Mesothelial cell of epicardium (in vitro differentiated cells): ENCODE results near the gene ATR. TPM values are rescaled to one million over a fixed set of nuclear protein-coding genes. Genes with fewer than 3 reads are reported as not detected.
"Not testable (repeated sequence)": the region's sequence is repeated elsewhere in the genome, so short reads cannot be mapped to it uniquely, and the experiment has no call there.

Source experiments
- DNase-seq, 2 experiments: peaks; one replicate each; pipeline ENCODE4 v3.0.0; 2021; ENCODE audit warnings: low spot score in 2 of 2; ENCODE audit not compliant: unreplicated experiment in 2 of 2
- H3K27ac Mint-ChIP-seq: 2 replicates; pipeline ENCODE4 v1.8.0; 2021; ENCODE audit warnings: mixed read lengths
- H3K27me3 Mint-ChIP-seq: 2 replicates; pipeline ENCODE4 v1.8.0; 2021; ENCODE audit warnings: low read depth, mixed read lengths
- H3K36me3 Mint-ChIP-seq: 2 replicates; pipeline ENCODE4 v1.8.0; 2021; ENCODE audit warnings: mixed read lengths
- H3K4me1 Mint-ChIP-seq: 2 replicates; pipeline ENCODE4 v1.8.0; 2021; ENCODE audit warnings: mixed read lengths
- H3K4me3 Mint-ChIP-seq: 2 replicates; pipeline ENCODE4 v1.8.0; 2021; ENCODE audit warnings: mild to moderate bottlenecking, moderate library complexity, mixed read lengths
- H3K9me3 Mint-ChIP-seq: 2 replicates; pipeline ENCODE4 v1.8.0; 2021; ENCODE audit warnings: mixed read lengths
- total RNA-seq: library from RNA; stranded (reverse); gene quantifications from 3 replicates; pipeline ENCODE4 v1.2.1, GENCODE V29; 2021
- TF ChIP-seq, protein P1 (sequence below): fragments of 200-600 bp; sonication (generic); IDR thresholded peaks from one replicate; pipeline ENCODE4 v1.5.0; 2021; ENCODE audit warnings: antibody characterized with exemption; ENCODE audit not compliant: unreplicated experiment

Gene ATR
- total RNA-seq, 1 donor from 2014 or later = 25.5 TPM

DNA sequence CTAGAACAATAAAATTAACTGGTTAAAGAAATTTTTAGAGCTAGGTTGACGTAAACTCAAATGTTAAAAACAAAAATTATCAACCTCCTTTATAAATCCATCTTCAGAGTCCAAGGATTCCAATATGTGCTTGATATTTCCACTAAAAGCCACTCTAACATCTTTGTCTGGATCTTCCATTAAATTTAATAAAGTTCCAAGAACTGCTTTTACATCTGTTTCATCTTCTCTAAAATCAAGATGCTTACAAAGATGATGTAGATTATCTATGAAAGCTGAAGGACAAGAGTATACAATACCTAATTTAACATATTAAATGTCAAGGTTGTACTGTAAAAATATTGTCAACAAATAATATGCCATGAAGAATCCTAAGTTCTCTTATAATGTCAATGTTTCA lies 24.8 kb downstream of the ATR start:
- Mint-ChIP-seq H3K9me3 (peaks cover 8% of the 10 kb centered on the region), H3K27ac (no peak overlapping the region), H3K4me1 (no peaks in the 10 kb centered on the region), H3K36me3 (peaks cover 40% of the 10 kb centered on the region), H3K4me3 (no peak overlapping the region), H3K27me3 (no peaks in the 10 kb centered on the region)
- DNase-seq = no peak
- TF ChIP-seq, protein P1, sequence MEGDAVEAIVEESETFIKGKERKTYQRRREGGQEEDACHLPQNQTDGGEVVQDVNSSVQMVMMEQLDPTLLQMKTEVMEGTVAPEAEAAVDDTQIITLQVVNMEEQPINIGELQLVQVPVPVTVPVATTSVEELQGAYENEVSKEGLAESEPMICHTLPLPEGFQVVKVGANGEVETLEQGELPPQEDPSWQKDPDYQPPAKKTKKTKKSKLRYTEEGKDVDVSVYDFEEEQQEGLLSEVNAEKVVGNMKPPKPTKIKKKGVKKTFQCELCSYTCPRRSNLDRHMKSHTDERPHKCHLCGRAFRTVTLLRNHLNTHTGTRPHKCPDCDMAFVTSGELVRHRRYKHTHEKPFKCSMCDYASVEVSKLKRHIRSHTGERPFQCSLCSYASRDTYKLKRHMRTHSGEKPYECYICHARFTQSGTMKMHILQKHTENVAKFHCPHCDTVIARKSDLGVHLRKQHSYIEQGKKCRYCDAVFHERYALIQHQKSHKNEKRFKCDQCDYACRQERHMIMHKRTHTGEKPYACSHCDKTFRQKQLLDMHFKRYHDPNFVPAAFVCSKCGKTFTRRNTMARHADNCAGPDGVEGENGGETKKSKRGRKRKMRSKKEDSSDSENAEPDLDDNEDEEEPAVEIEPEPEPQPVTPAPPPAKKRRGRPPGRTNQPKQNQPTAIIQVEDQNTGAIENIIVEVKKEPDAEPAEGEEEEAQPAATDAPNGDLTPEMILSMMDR = no peak

DNA sequence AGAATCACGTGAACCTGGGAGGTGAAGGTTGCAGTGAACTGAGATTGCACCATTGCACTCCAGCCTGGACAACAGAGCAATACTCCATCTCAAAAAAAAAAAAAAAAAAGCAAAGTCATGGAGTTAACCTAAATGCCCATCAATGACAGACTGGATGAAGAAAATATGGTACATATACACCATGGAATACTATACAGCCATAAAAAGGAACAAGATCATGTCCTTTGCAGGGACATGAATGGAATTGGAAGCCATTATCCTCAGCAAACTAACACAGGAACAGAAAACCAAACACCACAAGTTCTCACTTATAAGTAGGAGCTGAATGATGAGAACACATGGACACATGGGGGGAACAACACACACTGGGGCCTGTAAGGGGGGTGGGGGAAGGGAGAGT lies 26.0 kb downstream of the ATR start:
- peaks cover 40% of the 10 kb centered on the region for H3K36me3 Mint-ChIP-seq
- H3K4me1 Mint-ChIP-seq = not testable (repeated sequence)

DNA sequence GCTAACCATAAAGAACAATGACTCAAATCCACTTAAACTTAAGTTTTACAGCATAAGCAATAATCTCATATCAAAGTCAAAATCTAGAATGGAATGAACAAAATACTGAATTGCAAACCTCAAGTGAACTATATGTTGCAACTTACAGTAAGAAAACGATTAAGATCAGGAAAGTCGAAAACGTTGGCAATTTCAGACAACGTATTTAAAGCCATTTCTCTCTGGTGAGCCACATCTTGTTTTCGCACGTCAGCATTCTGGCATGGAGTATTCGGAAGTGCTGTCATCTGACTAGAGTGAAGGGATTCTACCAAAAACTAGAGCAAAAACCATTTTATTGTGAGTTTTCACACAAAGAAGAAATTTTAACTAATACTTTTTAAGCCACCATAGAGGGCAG lies 28.5 kb downstream of the ATR start:
- peaks cover 32% of the 10 kb centered on the region for H3K36me3 Mint-ChIP-seq

More for the DNA sequence above, 26.0 kb downstream of the ATR start:
- H3K4me3 Mint-ChIP-seq, DNase-seq, H3K27ac Mint-ChIP-seq, H3K27me3 Mint-ChIP-seq, H3K9me3 Mint-ChIP-seq: not testable (repeated sequence)

DNA sequence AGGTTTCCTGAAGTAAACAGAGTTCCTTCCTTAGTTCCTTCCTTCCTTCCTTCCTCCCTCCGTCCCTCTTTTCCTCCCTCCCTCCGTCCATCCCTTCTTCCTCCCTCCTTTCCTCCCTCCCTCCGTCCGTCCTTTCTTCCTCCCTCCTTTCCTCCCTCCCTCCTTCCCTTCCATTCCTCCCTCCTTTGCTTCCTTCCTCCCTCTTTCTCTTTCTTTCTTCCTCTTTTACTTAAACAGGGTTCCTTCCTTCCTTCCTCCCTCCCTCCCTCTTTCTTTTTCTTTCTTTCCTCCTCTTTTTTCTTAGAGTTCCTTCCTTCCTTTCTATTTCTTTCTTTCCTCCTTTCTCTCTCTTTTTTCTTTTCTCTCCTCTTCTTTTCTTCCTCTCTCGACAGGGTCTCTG lies 35.2 kb downstream of the ATR start:
- Mint-ChIP-seq H3K27ac (no peak overlapping the region), H3K9me3 (no peaks in the 10 kb centered on the region), H3K4me3 (no peak overlapping the region), H3K4me1 (no peaks in the 10 kb centered on the region), H3K36me3 (peaks cover 3% of the 10 kb centered on the region), H3K27me3 (no peaks in the 10 kb centered on the region)
- DNase-seq = no peak
- TF ChIP-seq, protein P1 = no peak

More for the DNA sequence above, 28.5 kb downstream of the ATR start:
- no peak for DNase-seq
- Mint-ChIP-seq H3K4me1 (no peaks in the 10 kb centered on the region), H3K9me3 (peaks cover 8% of the 10 kb centered on the region), H3K27me3 (no peaks in the 10 kb centered on the region), H3K4me3 (no peak overlapping the region), H3K27ac (no peak overlapping the region)
- TF ChIP-seq, protein P1 = no peak

DNA sequence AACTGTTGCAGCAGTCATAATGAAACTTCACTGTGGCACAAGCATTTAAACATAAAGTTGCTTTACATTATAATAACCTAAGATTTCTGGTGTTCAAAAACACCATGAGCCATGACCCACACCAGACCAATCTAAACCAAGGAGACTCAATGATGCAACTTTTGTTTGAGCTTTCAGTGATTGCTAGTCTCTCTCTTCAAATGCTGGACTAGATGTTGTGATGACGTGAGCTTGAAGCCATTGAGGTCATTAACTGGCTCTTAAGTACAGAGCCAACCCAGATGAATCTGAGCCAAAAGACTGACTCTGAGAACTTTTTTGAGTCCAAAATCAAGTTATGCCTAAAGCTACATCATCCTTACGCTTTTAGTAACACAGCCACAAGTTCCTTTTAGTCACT lies 36.5 kb downstream of the ATR start:
- H3K9me3 Mint-ChIP-seq = no peaks in the 10 kb centered on the region
- no peak overlapping the region for H3K4me3 Mint-ChIP-seq
- TF ChIP-seq, protein P1 = no peak
- H3K36me3 Mint-ChIP-seq = peaks cover 3% of the 10 kb centered on the region
- H3K27ac Mint-ChIP-seq = no peak overlapping the region
- no peaks in the 10 kb centered on the region for H3K4me1 Mint-ChIP-seq
- no peaks in the 10 kb centered on the region for H3K27me3 Mint-ChIP-seq
- DNase-seq = no peak

DNA sequence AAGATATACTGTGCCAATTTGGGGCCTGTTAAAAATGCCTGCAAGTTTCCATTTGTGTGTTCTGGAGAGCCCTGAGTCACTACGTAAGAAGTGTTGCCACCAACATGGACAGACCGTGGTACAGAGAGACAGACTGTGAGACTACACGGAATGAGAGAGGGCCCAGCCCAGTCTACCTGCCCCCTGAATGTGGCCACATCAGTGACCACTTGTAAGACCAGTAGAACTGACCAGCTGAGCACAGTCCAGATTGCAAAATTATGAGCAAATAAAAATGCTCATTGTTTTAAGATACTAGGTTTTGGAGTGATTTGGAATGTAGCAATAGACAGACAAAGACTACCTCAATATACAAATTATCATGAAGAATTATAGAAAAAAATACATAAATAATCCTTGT lies 42.0 kb downstream of the ATR start:
- peaks cover 26% of the 10 kb centered on the region for H3K36me3 Mint-ChIP-seq
- H3K27me3 Mint-ChIP-seq = no peaks in the 10 kb centered on the region
- peaks cover 9% of the 10 kb centered on the region for H3K9me3 Mint-ChIP-seq
- TF ChIP-seq, protein P1 = no peak
- DNase-seq = no peak
- no peak overlapping the region for H3K4me3 Mint-ChIP-seq
- H3K27ac Mint-ChIP-seq = no peak overlapping the region
- H3K4me1 Mint-ChIP-seq = no peaks in the 10 kb centered on the region
